Stomach (tissue), 4 donors: ENCODE results near the gene PAN3.

Experiments used
- EP300 ChIP-seq: sonication (generic); formaldehyde crosslinking; IDR thresholded peaks from one replicate; pipeline ENCODE4 v1.6.1; 2017; ENCODE audit warnings: antibody characterized with exemption
- POLR2A ChIP-seq, 4 donors: fragments of 450-650 bp; IDR thresholded peaks; one replicate each; pipeline ENCODE4 v1.6.1; 2016; ENCODE audit warnings: antibody characterized with exemption in 4 of 4, control low read depth in 2 of 4, mild to moderate bottlenecking in 1 of 4, moderate library complexity in 1 of 4
- POLR2AphosphoS5 ChIP-seq, 3 donors: sonication (generic); formaldehyde crosslinking; IDR thresholded peaks; one replicate each; pipeline ENCODE4 v1.6.1; 2016; ENCODE audit warnings: antibody characterized with exemption in 3 of 3
- TF ChIP-seq, protein P1 (sequence below), 7 experiments: fragments of 450-650 bp in 4 of 7; fragments of 200-600 bp in 3 of 7; sonication (generic) in 3 of 7; IDR thresholded peaks; one replicate each; pipeline ENCODE4 v1.5.1; 2016 to 2019; ENCODE audit warnings: antibody characterized with exemption in 7 of 7, control low read depth in 2 of 7, mild to moderate bottlenecking in 1 of 7

DNA sequence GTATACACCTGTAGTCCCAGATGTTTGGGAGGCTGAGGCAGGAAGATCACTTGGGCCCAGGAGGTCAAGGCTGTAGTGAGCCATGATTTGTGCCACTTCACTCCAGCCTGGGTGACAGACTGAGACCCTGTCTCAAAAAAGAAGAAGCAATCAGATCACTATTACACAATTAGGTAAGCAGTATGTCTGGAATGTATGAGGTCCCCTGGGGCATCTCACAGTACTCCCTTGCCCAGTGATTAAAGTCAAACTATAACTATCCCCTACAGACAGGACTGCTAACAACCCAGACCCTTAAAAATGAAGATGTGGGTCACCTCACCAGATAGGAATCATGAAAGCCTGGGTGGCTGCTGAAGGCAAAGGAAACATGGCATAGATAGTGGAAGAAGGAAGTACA is 9.4 kb upstream of the PAN3 start:
- TF ChIP-seq, protein P1, sequence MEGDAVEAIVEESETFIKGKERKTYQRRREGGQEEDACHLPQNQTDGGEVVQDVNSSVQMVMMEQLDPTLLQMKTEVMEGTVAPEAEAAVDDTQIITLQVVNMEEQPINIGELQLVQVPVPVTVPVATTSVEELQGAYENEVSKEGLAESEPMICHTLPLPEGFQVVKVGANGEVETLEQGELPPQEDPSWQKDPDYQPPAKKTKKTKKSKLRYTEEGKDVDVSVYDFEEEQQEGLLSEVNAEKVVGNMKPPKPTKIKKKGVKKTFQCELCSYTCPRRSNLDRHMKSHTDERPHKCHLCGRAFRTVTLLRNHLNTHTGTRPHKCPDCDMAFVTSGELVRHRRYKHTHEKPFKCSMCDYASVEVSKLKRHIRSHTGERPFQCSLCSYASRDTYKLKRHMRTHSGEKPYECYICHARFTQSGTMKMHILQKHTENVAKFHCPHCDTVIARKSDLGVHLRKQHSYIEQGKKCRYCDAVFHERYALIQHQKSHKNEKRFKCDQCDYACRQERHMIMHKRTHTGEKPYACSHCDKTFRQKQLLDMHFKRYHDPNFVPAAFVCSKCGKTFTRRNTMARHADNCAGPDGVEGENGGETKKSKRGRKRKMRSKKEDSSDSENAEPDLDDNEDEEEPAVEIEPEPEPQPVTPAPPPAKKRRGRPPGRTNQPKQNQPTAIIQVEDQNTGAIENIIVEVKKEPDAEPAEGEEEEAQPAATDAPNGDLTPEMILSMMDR (IDR thresholded peaks at IDR 0.05): no peak
- TF ChIP-seq POLR2A (IDR thresholded peaks at IDR 0.05) (no peak), POLR2AphosphoS5 (IDR thresholded peaks at IDR 0.05) (no peak), EP300 (no peak)
